Endothelial cell of umbilical vein (primary cell): Measurements from ENCODE around the gene BRSK2. TPM values are rescaled to one million over a fixed set of nuclear protein-coding genes. Genes with fewer than 3 reads are reported as not detected.

Experiments
- BruUV-seq: library from RNA; stranded (reverse); fragments of 400-500 nt; replicated peaks from 2 replicates; lab custom pipeline; 2021; lab: Mats Ljungman, UMichigan
- CTCF ChIA-PET: fragments of 300-600, 350-600 bp; sonication (Branson Sonifier 250); formaldehyde crosslinking; loops from one replicate; lab custom pipeline; 2021; ENCODE audit warnings: antibody characterized with exemption, inconsistent platforms; lab: Charles Lee
- POLR2A ChIA-PET: fragments of 300-600, 350-600 bp; sonication (Branson Sonifier 250); formaldehyde crosslinking; loops from one replicate; lab custom pipeline; 2021; ENCODE audit warnings: antibody characterized with exemption, inconsistent platforms; lab: Charles Lee
- DNase-seq: peaks from one replicate; pipeline ENCODE4 v3.0.0-alpha.2; 2011; ENCODE audit warnings: low read depth, low spot score
- FAIRE-seq: peaks from 2 replicates; lab custom pipeline; 2011; peaks lifted over from hg19 to GRCh38; lab: Jason Lieb, UNC
- H2AFZ ChIP-seq: 2 replicates; pipeline ENCODE4 v1.6.0; 2012; ENCODE audit warnings: low read depth, low read length, control low read depth, inconsistent platforms
- H3K27ac ChIP-seq: 2 replicates; pipeline ENCODE4 v1.5.1; 2011; ENCODE audit warnings: low read depth, mild to moderate bottlenecking, control low read depth, low read length, moderate library complexity; ENCODE audit not compliant: insufficient read depth
- H3K27me3 ChIP-seq, 2 experiments: 2 replicates each; pipeline versions ENCODE4 v1.6.0 to v1.6.1; 2011; ENCODE audit warnings: low read length in 2 of 2, mixed read lengths in 1 of 2; ENCODE audit not compliant: control insufficient read depth in 2 of 2, insufficient read depth in 2 of 2
- H3K36me3 ChIP-seq, 2 experiments: 2 replicates in 1 of 2; 3 replicates in 1 of 2; pipeline ENCODE4 v1.5.1; 2011; ENCODE audit warnings: low read length in 2 of 2, mild to moderate bottlenecking in 1 of 2, moderate library complexity in 1 of 2; ENCODE audit not compliant: control insufficient read depth in 2 of 2, insufficient read depth in 2 of 2; ENCODE audit errors: extremely low read depth in 1 of 2
- H3K4me1 ChIP-seq: 3 replicates; pipeline ENCODE4 v1.5.1; 2011; ENCODE audit warnings: mild to moderate bottlenecking, low read length; ENCODE audit not compliant: control insufficient read depth, insufficient read depth; ENCODE audit errors: extremely low read depth
- H3K4me2 ChIP-seq: 2 replicates; pipeline ENCODE4 v1.6.1; 2011; ENCODE audit warnings: low read length, control low read depth, mixed read lengths; ENCODE audit not compliant: insufficient read depth
- H3K4me3 ChIP-seq, 3 experiments: fragments of 200-600 bp in 1 of 3; sonication (generic), shearing (Covaris generic) in 1 of 3; replicated peaks in 1 of 3; 2 replicates each; pipeline ENCODE4 v1.5.1; 2011 to 2016; ENCODE audit warnings: control low read depth in 3 of 3, low read length in 3 of 3, mild to moderate bottlenecking in 2 of 3, inconsistent platforms in 1 of 3, low read depth in 1 of 3, moderate library complexity in 1 of 3; ENCODE audit not compliant: insufficient read depth in 1 of 3
- H3K79me2 ChIP-seq: 2 replicates; pipeline ENCODE4 v1.6.0; 2012; ENCODE audit warnings: low read length, inconsistent platforms; ENCODE audit not compliant: control insufficient read depth, insufficient read depth
- H3K9ac ChIP-seq: replicated peaks from 2 replicates; pipeline ENCODE3; 2011; ENCODE audit warnings: low read length, control low read depth; ENCODE audit not compliant: insufficient read depth; ENCODE audit errors: extremely low read depth
- H3K9me1 ChIP-seq: replicated peaks from 3 replicates; pipeline ENCODE4 v1.6.0; 2011; ENCODE audit warnings: mild to moderate bottlenecking, low read length; ENCODE audit not compliant: control insufficient read depth, insufficient read depth; ENCODE audit errors: extremely low read depth
- H3K9me3 ChIP-seq: replicated peaks from 2 replicates; pipeline ENCODE4 v1.5.1; 2012; ENCODE audit warnings: low read length, inconsistent platforms; ENCODE audit not compliant: control insufficient read depth, insufficient read depth
- H4K20me1 ChIP-seq: replicated peaks from 2 replicates; pipeline ENCODE3; 2011; ENCODE audit warnings: mild to moderate bottlenecking, low read length; ENCODE audit not compliant: control insufficient read depth, insufficient read depth; ENCODE audit errors: extremely low read depth
- EZH2 ChIP-seq: IDR thresholded peaks from 2 replicates; pipeline ENCODE4 v1.6.1; 2012; ENCODE audit warnings: borderline replicate concordance, low read depth, mild to moderate bottlenecking, moderate library complexity, low read length, inconsistent platforms; ENCODE audit not compliant: severe bottlenecking
- FOS ChIP-seq: IDR thresholded peaks from 2 replicates; pipeline ENCODE4 v1.6.1; 2011; ENCODE audit warnings: mild to moderate bottlenecking, low read length, moderate library complexity, borderline replicate concordance; ENCODE audit not compliant: insufficient read depth
- GATA2 ChIP-seq: IDR thresholded peaks from 2 replicates; pipeline ENCODE4 v1.7.0; 2011; ENCODE audit warnings: low read depth, mild to moderate bottlenecking, moderate library complexity, mixed read lengths, low read length; ENCODE audit not compliant: insufficient read length, insufficient read depth
- JUN ChIP-seq: IDR thresholded peaks from 2 replicates; pipeline ENCODE4 v1.6.1; 2011; ENCODE audit warnings: borderline replicate concordance, low read depth; ENCODE audit not compliant: insufficient read length, insufficient read depth
- MYC ChIP-seq: IDR thresholded peaks from one replicate; pipeline ENCODE4 v1.6.1; 2011; ENCODE audit warnings: mild to moderate bottlenecking, low read depth, low read length
- POLR2A ChIP-seq: IDR thresholded peaks from 2 replicates; pipeline ENCODE4 v1.6.1; 2012; ENCODE audit warnings: low read depth, mild to moderate bottlenecking, control low read depth, low read length
- POLR2AphosphoS5 ChIP-seq: IDR thresholded peaks from 2 replicates; pipeline ENCODE4 v1.6.1; 2012; ENCODE audit warnings: low read depth, mild to moderate bottlenecking, control low read depth, low read length, moderate library complexity; ENCODE audit not compliant: insufficient read depth
- dilution Hi-C: fragments of 300-500 bp; cut with MboI; formaldehyde crosslinking; loops from one replicate; pipeline ENCODE4 v1.15.0; 2019; ENCODE audit warnings: low sequenced_read_pairs; ENCODE audit not compliant: extremely low pct_ligation_motif_present
- intact Hi-C: fragments of 100-400 bp; cut with micrococcal nuclease; formaldehyde crosslinking; loops from one replicate; pipeline ENCODE4 v1.10.0; 2022
- polyA plus RNA-seq, 4 experiments: library from polyadenylated mRNA; depleted of rRNA in 3 of 4; stranded (reverse) in 3 of 4; unstranded in 1 of 4; fragments of >200 nt; gene quantifications; 2 replicates each; pipeline versions ENCODE4 v1.2.1 to v1.2.3, GENCODE V29; 2011 to 2012; ENCODE audit warnings: missing spikeins in 1 of 4
- total RNA-seq: library from RNA; stranded (reverse); gene quantifications from 2 replicates; pipeline ENCODE4 v1.2.3, GENCODE V29; 2021
- TF ChIP-seq, protein P1 (sequence below), 2 donors: IDR thresholded peaks; 1 replicate in 1 of 2; 2 replicates in 1 of 2; pipeline ENCODE4 v1.5.1; 2011; ENCODE audit warnings: low read length in 2 of 2, mild to moderate bottlenecking in 2 of 2, moderate library complexity in 2 of 2, control low read depth in 1 of 2, inconsistent platforms in 1 of 2, low read depth in 1 of 2; ENCODE audit not compliant: insufficient read depth in 1 of 2; ENCODE audit errors: extremely low read depth in 1 of 2
- TF ChIP-seq, protein P2 (sequence below): IDR thresholded peaks from 2 replicates; pipeline ENCODE4 v1.6.1; 2011; ENCODE audit not compliant: insufficient read depth, insufficient read length

BRSK2 gene
- total and polyA plus RNA-seq, 2 donors (not counting 3 experiments of a cell fraction or from before 2014, with no cell fraction given): 0.08 to 0.20 TPM

GRCh38 chr11:1437500-1437899, 47.8 kb downstream of the BRSK2 start:
- CTCF ChIA-PET: no interaction called here
- Histone ChIP-seq H3K4me1 (no peaks in the 10 kb centered on the region), H3K27ac (no peak overlapping the region), H3K4me3 (no peak overlapping the region), H4K20me1 (no peaks in the 10 kb centered on the region), H3K4me2 (no peak overlapping the region), H3K79me2 (no peaks in the 10 kb centered on the region), H3K9me3 (no peaks in the 10 kb centered on the region), H3K27me3 (no peaks in the 10 kb centered on the region), H3K9me1 (no peaks in the 10 kb centered on the region), H3K9ac (no peak overlapping the region), H3K36me3 (no peaks in the 10 kb centered on the region), H2AFZ (no peak overlapping the region)
- DNase-seq (no peak), FAIRE-seq (no peak)
- TF ChIP-seq, protein P1, sequence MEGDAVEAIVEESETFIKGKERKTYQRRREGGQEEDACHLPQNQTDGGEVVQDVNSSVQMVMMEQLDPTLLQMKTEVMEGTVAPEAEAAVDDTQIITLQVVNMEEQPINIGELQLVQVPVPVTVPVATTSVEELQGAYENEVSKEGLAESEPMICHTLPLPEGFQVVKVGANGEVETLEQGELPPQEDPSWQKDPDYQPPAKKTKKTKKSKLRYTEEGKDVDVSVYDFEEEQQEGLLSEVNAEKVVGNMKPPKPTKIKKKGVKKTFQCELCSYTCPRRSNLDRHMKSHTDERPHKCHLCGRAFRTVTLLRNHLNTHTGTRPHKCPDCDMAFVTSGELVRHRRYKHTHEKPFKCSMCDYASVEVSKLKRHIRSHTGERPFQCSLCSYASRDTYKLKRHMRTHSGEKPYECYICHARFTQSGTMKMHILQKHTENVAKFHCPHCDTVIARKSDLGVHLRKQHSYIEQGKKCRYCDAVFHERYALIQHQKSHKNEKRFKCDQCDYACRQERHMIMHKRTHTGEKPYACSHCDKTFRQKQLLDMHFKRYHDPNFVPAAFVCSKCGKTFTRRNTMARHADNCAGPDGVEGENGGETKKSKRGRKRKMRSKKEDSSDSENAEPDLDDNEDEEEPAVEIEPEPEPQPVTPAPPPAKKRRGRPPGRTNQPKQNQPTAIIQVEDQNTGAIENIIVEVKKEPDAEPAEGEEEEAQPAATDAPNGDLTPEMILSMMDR (IDR thresholded peaks at IDR 0.05; ENCODE audit: extremely low read depth in 1 of 2, insufficient read depth in 1 of 2, low read depth in 1 of 2, low read length in 2 of 2): no peak
- no peak for TF ChIP-seq MYC
- no peak for TF ChIP-seq GATA2
- no peak for TF ChIP-seq EZH2
- no peak for TF ChIP-seq FOS
- no peak for TF ChIP-seq POLR2A
- no peak for TF ChIP-seq JUN
- TF ChIP-seq POLR2AphosphoS5: no peak
- TF ChIP-seq, protein P2, sequence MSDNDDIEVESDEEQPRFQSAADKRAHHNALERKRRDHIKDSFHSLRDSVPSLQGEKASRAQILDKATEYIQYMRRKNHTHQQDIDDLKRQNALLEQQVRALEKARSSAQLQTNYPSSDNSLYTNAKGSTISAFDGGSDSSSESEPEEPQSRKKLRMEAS: no peak
- dilution Hi-C loops (no loop called here), intact Hi-C loops (no loop called here)
- BruUV-seq: no TSS peak
- POLR2A ChIA-PET: no interaction called here
